Measurements from ENCODE around the gene OBP2B.

DNA sequence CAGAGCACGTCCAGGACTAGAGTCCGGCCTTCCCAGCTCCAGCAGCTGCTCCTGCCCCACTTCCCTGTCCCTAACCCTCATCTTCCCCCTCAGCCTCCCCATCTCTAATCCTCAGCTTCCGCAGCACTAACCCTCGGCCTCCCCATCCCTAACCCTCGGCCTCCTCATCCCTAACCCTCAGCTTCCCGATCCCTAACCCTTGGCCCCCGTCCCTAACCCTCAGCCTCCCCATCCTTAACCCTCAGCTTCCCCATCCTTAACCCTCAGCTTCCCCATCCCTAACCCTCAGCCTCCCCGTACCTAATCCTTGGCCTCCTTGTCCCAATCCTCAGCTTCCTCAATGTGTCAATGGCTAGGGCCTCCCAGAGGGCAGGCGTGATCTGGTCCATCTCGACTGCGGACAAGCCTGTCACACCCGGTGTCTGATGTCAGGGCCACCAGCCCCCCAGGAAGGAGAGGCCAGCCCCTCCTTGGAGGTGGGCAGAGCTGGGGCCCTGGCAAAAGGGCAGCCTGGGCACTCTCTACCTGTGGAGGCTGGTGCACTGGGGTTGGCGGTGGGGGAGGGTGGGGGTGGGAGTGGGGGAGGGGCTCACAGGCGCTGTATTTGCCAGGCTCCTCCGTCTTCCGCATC, 1.4 kb downstream of the OBP2B start:
- TF ChIP-seq POLR2AphosphoS5 (IDR thresholded peaks at IDR 0.05) (no peak), EP300 (conservative IDR thresholded peaks at IDR 0.05; ENCODE audit: poor library complexity, severe bottlenecking) (no peak), MXI1 (conservative IDR thresholded peaks at IDR 0.05; ENCODE audit: poor library complexity, severe bottlenecking) (no peak), CTCF (IDR thresholded peaks at IDR 0.05; ENCODE audit: poor library complexity, severe bottlenecking) (no peak), SMC3 (conservative IDR thresholded peaks at IDR 0.05; ENCODE audit: poor library complexity) (no peak)

Measured in neural cell (in vitro differentiated cells).